GM06990 (cell line): ENCODE measurements around the gene PER3.
A peak's percentile ranks its signal among the peaks of the same experiment; 100 is the strongest.

Experiments
- DNase-seq: peaks from one replicate; pipeline ENCODE4 v3.0.0-alpha.2; 2011; ENCODE audit not compliant: insufficient read length; ENCODE audit errors: extremely low read depth
- H3K27me3 ChIP-seq: replicated peaks from 2 replicates; pipeline ENCODE4 v1.6.0; 2011; ENCODE audit warnings: low read length; ENCODE audit not compliant: control insufficient read depth, insufficient read depth
- H3K36me3 ChIP-seq: 2 replicates; pipeline ENCODE4 v1.5.1; 2011; ENCODE audit warnings: low read length; ENCODE audit not compliant: control insufficient read depth, insufficient read depth
- H3K4me3 ChIP-seq: replicated peaks from 2 replicates; pipeline ENCODE4 v1.5.1; 2011; ENCODE audit warnings: low read depth, mild to moderate bottlenecking, control low read depth, low read length
- CTCF ChIP-seq: IDR thresholded peaks from 2 replicates; pipeline ENCODE4 v1.5.1; 2011; ENCODE audit warnings: low read length, control low read depth, mild to moderate bottlenecking, inconsistent platforms; ENCODE audit not compliant: insufficient read depth, poor library complexity, severe bottlenecking

PER3 gene

GRCh38 chr1:7755448-7755847 is 28.6 kb upstream of the PER3 start:
- H3K36me3 ChIP-seq = no peaks in the 10 kb centered on the region
- no peak for DNase-seq
- TF ChIP-seq CTCF = peak; percentile 38

GRCh38 chr1:7760245-7760644 is 23.8 kb upstream of the PER3 start:
- no peak for DNase-seq
- TF ChIP-seq CTCF = no peak
- Histone ChIP-seq H3K27me3 (no peaks in the 10 kb centered on the region), H3K4me3 (no peak overlapping the region), H3K36me3 (no peaks in the 10 kb centered on the region)

More at GRCh38 chr1:7755448-7755847, 28.6 kb upstream of the PER3 start:
- Histone ChIP-seq H3K4me3 (no peak overlapping the region), H3K27me3 (no peaks in the 10 kb centered on the region)

GRCh38 chr1:7761103-7761502 is 23.0 kb upstream of the PER3 start:
- no peak for DNase-seq
- Histone ChIP-seq H3K36me3 (no peaks in the 10 kb centered on the region), H3K4me3 (no peak overlapping the region), H3K27me3 (no peaks in the 10 kb centered on the region)
- TF ChIP-seq CTCF = no peak

- no peak for TF ChIP-seq CTCF
- Histone ChIP-seq H3K27me3 (no peaks in the 10 kb centered on the region), H3K4me3 (no peak overlapping the region), H3K36me3 (no peaks in the 10 kb centered on the region)
- no peak for DNase-seq
Measured at GRCh38 chr1:7767176-7767575, 16.9 kb upstream of the PER3 start.

- Histone ChIP-seq H3K36me3 (no peaks in the 10 kb centered on the region), H3K4me3 (no peak overlapping the region), H3K27me3 (no peaks in the 10 kb centered on the region)
- DNase-seq = no peak
- no peak for TF ChIP-seq CTCF
Measured at GRCh38 chr1:7768583-7768982, 15.5 kb upstream of the PER3 start.

GRCh38 chr1:7769673-7770412 is 14.2 kb upstream of the PER3 start:
- Histone ChIP-seq H3K4me3 (no peak overlapping the region), H3K36me3 (no peaks in the 10 kb centered on the region), H3K27me3 (no peaks in the 10 kb centered on the region)
- TF ChIP-seq CTCF = no peak
- DNase-seq = no peak
